Coronary artery (tissue), 2 donors: ENCODE data around the gene ALDH2.
"Not testable (repeated sequence)": the region's sequence is repeated elsewhere in the genome, so short reads cannot be mapped to it uniquely, and the experiment has no call there.

Experiments used
- DNase-seq: peaks from one replicate; pipeline ENCODE4 v3.0.0-alpha.2; 2017; ENCODE audit warnings: low spot score
- H3K27ac ChIP-seq, 2 donors: fragments of 200-600 bp; sonication (generic); one replicate each; pipeline ENCODE4 v1.5.1; 2016 to 2019
- H3K4me3 ChIP-seq: fragments of 200-600 bp; sonication (generic); 2 replicates; pipeline ENCODE4 v1.5.1; 2016; ENCODE audit warnings: mild to moderate bottlenecking, moderate library complexity
- CTCF ChIP-seq: fragments of 200-600 bp; sonication (generic); IDR thresholded peaks from one replicate; pipeline ENCODE4 v1.5.1; 2019; ENCODE audit warnings: antibody characterized with exemption

ALDH2 gene

GRCh38 chr12:111761099-111761498 lies 5.6 kb upstream of the ALDH2 start:
- TF ChIP-seq CTCF = no peak
- Histone ChIP-seq H3K4me3 (no peak overlapping the region), H3K27ac (no peak overlapping the region)
- no peak for DNase-seq

- no peak for DNase-seq
- no peak for TF ChIP-seq CTCF
- no peak overlapping the region for H3K27ac ChIP-seq
- H3K4me3 ChIP-seq = no peak overlapping the region
Measured at GRCh38 chr12:111761706-111762105, 5.0 kb upstream of the ALDH2 start.

- DNase-seq, H3K27ac ChIP-seq, H3K4me3 ChIP-seq: not testable (repeated sequence)
Measured at GRCh38 chr12:111763552-111763951, 3.2 kb upstream of the ALDH2 start.

GRCh38 chr12:111764120-111764821 lies 2.5 kb upstream of the ALDH2 start:
- Histone ChIP-seq H3K27ac (no peak overlapping the region), H3K4me3 (no peak overlapping the region)
- TF ChIP-seq CTCF = no peak
- no peak for DNase-seq

GRCh38 chr12:111767362-111768158 lies 827 bp downstream of the ALDH2 start:
- no peak for DNase-seq
- no peak for TF ChIP-seq CTCF
- H3K4me3 ChIP-seq = peak overlapping the region; percentile 89
- H3K27ac ChIP-seq = peak overlapping the region; percentile 79 to 87

- peak overlapping the region; percentile 89 for H3K4me3 ChIP-seq
- peak overlapping the region; percentile 79 to 87 for H3K27ac ChIP-seq
- TF ChIP-seq CTCF = no peak
- DNase-seq = no peak
Measured at GRCh38 chr12:111768159-111768895, 1.6 kb downstream of the ALDH2 start.

GRCh38 chr12:111769599-111769998 lies 2.9 kb downstream of the ALDH2 start:
- no peak for DNase-seq
- Histone ChIP-seq H3K4me3 (no peak overlapping the region), H3K27ac (no peak overlapping the region)
- no peak for TF ChIP-seq CTCF
